Erythroblast (primary cell): Measurements from ENCODE around the gene SIDT2.

Experiments
- GATA1 ChIP-seq: IDR thresholded peaks from 2 replicates; pipeline ENCODE4 v1.6.1; 2011; ENCODE audit warnings: low read depth, mild to moderate bottlenecking, control low read depth, low read length, moderate library complexity
- POLR2A ChIP-seq: IDR thresholded peaks from 2 replicates; pipeline ENCODE4 v1.6.1; 2011; ENCODE audit warnings: mild to moderate bottlenecking, low read length

GRCh38 chr11:117202386-117203068, 24.0 kb downstream of the SIDT2 start:
- TF ChIP-seq POLR2A (no peak), GATA1 (no peak)
